Stimulated activated CD4-positive, alpha-beta T cell treated with anti-CD3 and anti-CD28 coated beads, Interleukin-12 subunit alpha, Interleukin-12 subunit beta, amount 100 ng/mL, for 4 hours (primary cell): ENCODE measurements around the gene IGFBP4.

Experiments
- DNase-seq: peaks from one replicate; pipeline ENCODE4 v3.0.0-alpha.2; 2020

Gene IGFBP4

DNA sequence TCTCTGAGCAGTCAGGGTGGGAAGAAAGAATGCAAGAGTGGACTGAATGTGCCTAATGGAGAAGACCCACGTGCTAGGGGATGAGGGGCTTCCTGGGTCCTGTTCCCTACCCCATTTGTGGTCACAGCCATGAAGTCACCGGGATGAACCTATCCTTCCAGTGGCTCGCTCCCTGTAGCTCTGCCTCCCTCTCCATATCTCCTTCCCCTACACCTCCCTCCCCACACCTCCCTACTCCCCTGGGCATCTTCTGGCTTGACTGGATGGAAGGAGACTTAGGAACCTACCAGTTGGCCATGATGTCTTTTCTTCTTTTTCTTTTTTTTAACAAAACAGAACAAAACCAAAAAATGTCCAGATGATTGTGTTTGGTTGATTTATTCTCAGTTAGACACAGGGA, 14.1 kb downstream of the IGFBP4 start:
- no peak for DNase-seq

- DNase-seq: no peak
These were observed 14.9 kb downstream of the IGFBP4 start for GRCh38 chr17:40457964-40458791.

- no peak for DNase-seq
These were observed 15.7 kb downstream of the IGFBP4 start for GRCh38 chr17:40458851-40459482.

DNA sequence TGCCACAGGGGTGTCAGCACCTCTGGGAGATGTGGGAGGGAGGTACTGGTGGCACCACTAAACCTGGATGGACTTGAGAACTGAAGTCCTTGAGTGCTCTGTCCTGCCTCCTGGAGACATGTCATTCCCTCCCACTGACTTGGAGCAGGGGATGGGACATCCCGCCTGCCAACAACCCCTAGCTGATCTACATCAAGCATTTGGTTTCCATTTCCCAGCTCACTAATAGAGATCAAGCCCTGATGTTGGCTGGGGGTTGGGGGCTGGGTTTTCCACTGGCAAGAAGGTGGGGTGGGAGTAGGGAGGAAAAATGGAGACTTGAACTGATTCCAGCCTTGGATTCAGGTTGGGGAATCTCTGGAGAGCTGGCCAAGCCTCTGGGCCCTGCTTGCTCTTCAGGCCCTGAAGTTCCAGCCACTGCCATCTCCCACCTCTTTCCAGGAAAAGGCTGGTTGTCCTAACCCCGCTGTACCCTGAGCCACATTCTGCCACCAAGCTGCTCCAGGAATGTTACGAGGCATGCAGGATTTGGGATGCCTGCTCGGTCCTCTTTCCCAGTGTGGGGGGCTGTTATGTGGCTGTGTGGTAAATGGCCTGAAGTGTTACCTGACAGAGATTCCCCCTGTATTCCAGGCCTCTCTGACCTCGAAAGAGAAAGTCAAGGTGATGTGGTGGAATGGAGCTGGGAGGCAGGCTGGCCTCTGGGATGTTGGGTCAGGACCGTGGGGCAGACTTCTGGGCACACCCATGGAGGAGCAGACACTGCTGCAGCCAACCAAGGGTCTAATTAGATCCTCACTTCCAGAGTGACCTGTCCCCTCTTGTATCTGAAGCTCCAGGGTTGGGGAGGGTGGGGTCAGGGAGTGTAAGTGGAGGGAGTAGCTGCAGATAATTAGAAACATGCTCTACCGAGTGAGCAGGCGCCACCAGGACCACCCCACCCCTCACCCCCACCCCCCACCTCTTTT, 16.7 kb downstream of the IGFBP4 start:
- no peak for DNase-seq

- DNase-seq: no peak
These were observed 17.3 kb downstream of the IGFBP4 start for GRCh38 chr17:40460604-40460967.

GRCh38 chr17:40460968-40461731, 17.9 kb downstream of the IGFBP4 start:
- DNase-seq: no peak

GRCh38 chr17:40461732-40462342, 18.6 kb downstream of the IGFBP4 start:
- DNase-seq: no peak

- DNase-seq: no peak
These were observed 19.3 kb downstream of the IGFBP4 start for GRCh38 chr17:40462343-40463121.

DNA sequence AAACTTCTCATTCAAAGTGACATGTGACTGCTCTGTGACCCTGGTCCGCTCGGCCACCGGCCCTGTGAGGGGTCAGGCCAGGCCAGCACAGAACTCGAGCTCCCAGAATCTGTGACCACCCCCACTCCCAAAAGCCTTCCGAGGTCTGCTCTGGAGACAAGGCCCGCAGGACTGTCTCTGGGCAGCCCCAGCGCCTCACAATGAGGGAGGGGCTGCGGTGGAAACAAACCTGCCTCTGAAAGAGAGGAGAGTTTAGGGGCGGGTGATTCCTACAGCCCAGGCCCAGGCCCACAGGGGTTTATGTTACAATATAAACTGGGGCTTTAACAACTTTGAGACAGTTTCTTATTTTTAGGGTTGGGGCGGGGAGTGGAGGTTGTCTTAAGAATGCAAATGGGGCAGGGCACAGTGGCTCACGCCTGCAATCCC, 19.9 kb downstream of the IGFBP4 start:
- no peak for DNase-seq

GRCh38 chr17:40464392-40464855, 21.2 kb downstream of the IGFBP4 start:
- no peak for DNase-seq

GRCh38 chr17:40466298-40466971, 23.2 kb downstream of the IGFBP4 start:
- DNase-seq: no peak

DNA sequence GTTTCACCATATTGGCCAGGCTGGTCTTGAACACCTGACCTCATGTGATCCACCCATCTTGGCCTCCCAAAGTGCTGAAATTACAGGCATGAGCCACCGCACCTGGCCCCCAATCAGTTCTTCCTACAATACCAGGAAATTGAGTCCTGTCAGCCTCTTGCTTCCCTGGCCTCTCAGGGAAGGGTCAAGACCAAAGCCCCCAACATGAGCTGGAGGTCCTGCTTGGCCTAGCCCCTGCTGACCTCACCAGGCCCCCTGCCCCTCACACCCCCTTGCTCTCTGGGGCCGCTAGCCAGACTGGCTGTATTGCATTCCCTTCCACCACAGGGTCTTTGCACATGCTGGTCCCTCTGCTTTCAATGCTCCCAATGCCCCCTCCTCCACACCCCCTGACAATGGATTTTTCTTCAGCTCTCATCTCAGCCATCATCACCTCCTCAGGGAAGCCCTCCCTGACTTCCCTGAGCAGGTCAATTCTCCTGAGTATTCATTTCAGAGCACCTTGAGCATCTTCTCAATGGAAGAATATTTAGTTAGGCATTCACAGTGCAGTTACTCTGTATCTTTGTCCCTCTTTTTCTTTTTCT, 24.1 kb downstream of the IGFBP4 start:
- DNase-seq: no peak

GRCh38 chr17:40468560-40468959, 25.3 kb downstream of the IGFBP4 start:
- DNase-seq: no peak

GRCh38 chr17:40469805-40470675, 26.8 kb downstream of the IGFBP4 start:
- DNase-seq: no peak

GRCh38 chr17:40470932-40471828, 27.9 kb downstream of the IGFBP4 start:
- DNase-seq: no peak

- no peak for DNase-seq
These were observed 28.8 kb downstream of the IGFBP4 start for GRCh38 chr17:40471846-40472732.
